ENCODE results near the gene RASAL2.

RASAL2 gene

DNA sequence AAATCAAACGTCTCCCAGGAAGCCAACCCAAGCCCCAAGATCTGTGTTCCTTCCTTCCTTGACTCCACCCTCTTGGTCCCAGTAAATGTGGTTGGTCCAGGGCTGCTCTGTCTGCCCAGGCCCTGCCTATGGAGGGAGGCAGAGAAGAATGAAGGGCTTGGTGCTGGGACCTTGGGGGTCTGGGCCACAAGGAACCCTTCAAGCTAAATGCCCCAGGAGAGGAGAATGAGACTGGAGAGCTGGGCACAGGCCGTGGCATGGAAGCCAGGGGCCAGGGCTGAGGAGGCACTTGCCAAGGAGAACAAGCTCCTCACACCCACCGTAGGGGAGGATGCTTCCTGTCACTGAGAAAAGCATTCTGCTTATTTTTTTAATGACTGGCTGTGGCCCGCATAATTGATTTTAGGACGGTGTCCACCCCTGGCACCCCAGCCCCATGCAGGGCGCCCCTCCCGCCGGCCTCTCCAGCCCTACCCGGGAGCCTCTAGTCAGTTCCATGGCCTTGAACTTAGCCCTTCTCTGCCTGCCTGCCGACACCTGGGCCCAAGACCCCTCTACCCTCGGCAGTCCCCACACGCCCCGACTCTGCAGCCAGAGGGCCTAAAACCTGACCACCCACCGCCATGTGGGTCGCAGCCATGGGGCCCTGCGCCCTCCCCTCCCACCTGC lies 402.0 kb downstream of the RASAL2 start:
- Histone ChIP-seq H3K36me3 (no peaks in the 10 kb centered on the region), H3K27ac (no peak overlapping the region), H3K4me3 (ENCODE audit: low read depth in 1 of 2, low read length in 1 of 2) (no peak overlapping the region), H3K27me3 (no peaks in the 10 kb centered on the region), H3K9me3 (no peaks in the 10 kb centered on the region), H3K4me1 (ENCODE audit: control insufficient read depth in 1 of 2, insufficient read depth in 1 of 2, low read depth in 1 of 2, low read length in 1 of 2) (no peaks in the 10 kb centered on the region)
- TF ChIP-seq, protein P1, sequence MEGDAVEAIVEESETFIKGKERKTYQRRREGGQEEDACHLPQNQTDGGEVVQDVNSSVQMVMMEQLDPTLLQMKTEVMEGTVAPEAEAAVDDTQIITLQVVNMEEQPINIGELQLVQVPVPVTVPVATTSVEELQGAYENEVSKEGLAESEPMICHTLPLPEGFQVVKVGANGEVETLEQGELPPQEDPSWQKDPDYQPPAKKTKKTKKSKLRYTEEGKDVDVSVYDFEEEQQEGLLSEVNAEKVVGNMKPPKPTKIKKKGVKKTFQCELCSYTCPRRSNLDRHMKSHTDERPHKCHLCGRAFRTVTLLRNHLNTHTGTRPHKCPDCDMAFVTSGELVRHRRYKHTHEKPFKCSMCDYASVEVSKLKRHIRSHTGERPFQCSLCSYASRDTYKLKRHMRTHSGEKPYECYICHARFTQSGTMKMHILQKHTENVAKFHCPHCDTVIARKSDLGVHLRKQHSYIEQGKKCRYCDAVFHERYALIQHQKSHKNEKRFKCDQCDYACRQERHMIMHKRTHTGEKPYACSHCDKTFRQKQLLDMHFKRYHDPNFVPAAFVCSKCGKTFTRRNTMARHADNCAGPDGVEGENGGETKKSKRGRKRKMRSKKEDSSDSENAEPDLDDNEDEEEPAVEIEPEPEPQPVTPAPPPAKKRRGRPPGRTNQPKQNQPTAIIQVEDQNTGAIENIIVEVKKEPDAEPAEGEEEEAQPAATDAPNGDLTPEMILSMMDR (IDR thresholded peaks at IDR 0.05), result no peak

DNA sequence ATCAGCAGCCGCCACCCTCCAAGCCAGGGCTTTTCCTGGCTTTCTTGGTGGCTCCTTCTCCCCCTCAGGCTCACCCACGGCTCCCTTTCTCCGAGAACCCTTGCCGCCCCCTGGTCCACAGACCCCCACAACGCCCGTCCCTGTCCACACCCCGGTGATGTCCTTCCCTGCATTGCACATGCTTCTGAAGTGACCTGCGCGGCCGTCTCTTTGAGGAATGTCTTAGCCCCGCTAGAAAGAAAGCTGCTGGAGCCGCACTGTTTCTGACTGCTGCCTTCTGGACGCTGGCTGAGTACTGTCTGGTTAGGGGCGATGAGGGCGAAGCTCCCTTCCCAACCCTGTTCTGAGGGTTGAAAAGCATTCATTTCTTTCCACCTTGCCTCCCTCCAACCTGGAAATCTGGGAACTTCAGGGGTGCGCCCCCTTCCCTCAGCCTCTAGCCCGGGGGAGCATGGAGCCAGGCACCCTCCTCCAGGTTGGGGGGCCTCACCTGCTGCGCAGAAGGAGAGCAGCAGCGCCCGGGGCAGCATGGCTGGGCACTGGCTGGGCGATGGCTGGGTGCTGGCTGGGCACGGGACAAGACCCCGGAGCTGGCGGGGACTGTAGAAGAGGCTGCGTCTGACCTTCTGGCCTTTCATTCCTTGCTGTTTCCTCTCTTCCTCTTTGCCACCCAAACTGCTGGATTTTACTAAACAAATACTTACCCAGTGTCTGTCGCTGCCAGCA lies 402.7 kb downstream of the RASAL2 start, which contains the start of gene CLEC20A:
Gene CLEC20A, minus strand, starts transcription at position 555 of the 726 bp plus-strand sequence. Its CDS starts 25 bp downstream, at position 530.
- Histone ChIP-seq H3K27ac (no peak within 1 kb of the TSS), H3K36me3 (no peaks in the 10 kb centered on the region), H3K4me3 (ENCODE audit: low read depth in 1 of 2, low read length in 1 of 2) (no peak within 1 kb of the TSS), H3K4me1 (ENCODE audit: control insufficient read depth in 1 of 2, insufficient read depth in 1 of 2, low read depth in 1 of 2, low read length in 1 of 2) (no peaks in the 10 kb centered on the region), H3K27me3 (no peaks in the 10 kb centered on the region), H3K9me3 (no peaks in the 10 kb centered on the region)
- TF ChIP-seq, protein P1 (IDR thresholded peaks at IDR 0.05), result no peak

DNA sequence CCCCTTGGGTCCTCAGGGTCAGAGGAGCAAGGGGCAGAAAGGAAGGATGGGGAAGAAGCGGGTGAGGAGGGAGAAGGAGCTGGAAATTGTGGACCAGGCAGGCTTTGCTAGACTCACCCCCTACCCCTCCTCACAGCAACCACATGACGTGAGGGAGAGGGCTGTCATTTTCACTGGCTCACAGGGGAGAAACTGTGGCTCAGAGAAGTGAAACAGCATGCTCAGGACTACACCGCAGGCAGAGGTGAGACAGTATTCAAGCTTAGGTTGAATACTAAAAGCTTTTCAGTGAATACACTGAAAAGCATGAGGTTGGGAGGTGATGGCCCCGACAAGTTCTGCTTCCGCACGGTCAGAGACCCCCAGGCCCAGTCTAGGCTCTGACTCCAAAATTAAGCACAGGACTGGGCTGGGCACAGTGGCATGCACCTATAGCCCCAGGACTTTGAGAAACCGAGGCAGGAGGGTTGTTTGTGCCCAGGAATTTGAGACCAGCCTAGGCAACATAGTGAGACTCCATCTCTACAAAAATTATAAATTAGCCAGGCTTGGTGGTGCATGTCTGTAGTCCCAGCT lies 404.1 kb downstream of the RASAL2 start:
- no peaks in the 10 kb centered on the region for H3K9me3 ChIP-seq
- H3K36me3 ChIP-seq, result no peaks in the 10 kb centered on the region
- H3K27me3 ChIP-seq, result no peaks in the 10 kb centered on the region
- H3K27ac ChIP-seq, result no peak overlapping the region
- TF ChIP-seq, protein P1 (IDR thresholded peaks at IDR 0.05), result no peak
- H3K4me1 ChIP-seq (ENCODE audit: control insufficient read depth in 1 of 2, insufficient read depth in 1 of 2, low read depth in 1 of 2, low read length in 1 of 2), result no peaks in the 10 kb centered on the region
- no peak overlapping the region for H3K4me3 ChIP-seq (ENCODE audit: low read depth in 1 of 2, low read length in 1 of 2)

DNA sequence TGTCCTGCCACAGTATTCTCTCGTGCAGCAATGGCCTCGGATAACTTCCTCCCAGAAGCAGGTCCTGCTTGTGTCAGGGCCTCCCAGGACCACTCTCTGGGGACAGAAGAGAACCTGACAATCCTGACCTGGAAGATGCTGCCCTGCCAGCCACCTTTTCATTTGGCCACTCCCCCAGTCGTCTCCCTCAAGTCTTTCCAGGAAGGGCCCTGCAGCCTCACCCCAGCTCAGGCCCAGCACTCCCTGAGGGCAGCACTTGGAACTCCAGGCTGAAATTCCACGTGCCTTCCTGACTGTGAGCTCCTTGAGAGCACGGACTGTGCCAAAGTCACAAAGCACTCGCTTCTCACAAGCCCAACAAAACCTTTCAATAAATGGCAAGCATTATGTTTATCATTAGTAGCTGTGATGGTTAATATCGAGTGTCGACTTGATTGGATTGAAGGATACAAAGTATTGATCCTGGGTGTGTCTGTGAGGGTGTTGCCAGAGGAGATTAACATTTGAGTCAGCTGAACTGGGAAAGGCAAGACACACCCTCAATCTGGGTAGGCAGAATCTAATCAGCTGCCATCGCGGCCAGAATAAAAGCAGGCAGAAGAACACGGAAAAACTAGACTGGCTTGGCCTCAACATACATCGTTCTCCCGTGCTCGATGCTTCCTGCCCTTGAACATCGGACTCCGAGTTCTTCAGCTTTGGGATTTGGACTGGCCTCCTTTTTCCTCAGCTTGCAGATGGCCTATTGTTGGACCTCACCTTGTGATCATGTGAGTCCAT lies 405.2 kb downstream of the RASAL2 start:
- Histone ChIP-seq H3K4me3 (ENCODE audit: low read depth in 1 of 2, low read length in 1 of 2) (no peak overlapping the region), H3K36me3 (no peaks in the 10 kb centered on the region), H3K27me3 (no peaks in the 10 kb centered on the region), H3K27ac (no peak overlapping the region), H3K4me1 (ENCODE audit: control insufficient read depth in 1 of 2, insufficient read depth in 1 of 2, low read depth in 1 of 2, low read length in 1 of 2) (no peaks in the 10 kb centered on the region), H3K9me3 (no peaks in the 10 kb centered on the region)
- TF ChIP-seq, protein P1 (IDR thresholded peaks at IDR 0.05), result no peak

DNA sequence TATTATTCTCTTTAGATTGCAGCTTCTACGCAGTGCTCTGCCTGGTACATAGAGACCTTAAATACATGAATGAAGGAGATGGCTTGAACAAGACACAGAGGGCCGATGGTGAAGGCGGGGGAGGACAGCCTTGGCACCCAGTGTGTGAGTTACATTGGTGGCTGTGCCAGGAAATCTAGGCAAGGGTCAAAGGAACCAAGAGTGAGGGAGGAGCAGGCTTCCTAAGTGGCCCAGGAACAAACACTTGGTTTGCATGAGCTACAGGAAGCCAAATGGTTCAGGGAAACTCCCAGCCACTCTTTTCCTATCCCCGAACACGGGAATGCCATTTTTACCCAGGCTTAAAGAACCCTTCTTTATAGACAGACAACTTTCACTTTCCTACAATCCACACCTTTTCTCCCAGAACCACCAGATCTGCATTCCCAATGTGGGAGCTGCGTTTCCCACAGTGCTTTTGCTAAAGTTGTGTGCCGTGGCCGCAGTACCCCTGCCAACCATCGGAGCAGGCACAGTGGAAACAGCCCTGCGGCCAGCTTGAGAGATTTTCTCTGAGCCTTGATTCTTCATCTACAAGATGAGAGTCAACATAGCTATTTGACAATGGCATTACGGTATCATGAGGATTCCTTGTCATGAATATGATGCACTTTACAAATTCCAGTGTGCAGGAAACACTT lies 406.3 kb downstream of the RASAL2 start:
- Histone ChIP-seq H3K9me3 (no peaks in the 10 kb centered on the region), H3K27ac (no peak overlapping the region), H3K27me3 (no peaks in the 10 kb centered on the region), H3K4me3 (ENCODE audit: low read depth in 1 of 2, low read length in 1 of 2) (no peak overlapping the region), H3K4me1 (ENCODE audit: control insufficient read depth in 1 of 2, insufficient read depth in 1 of 2, low read depth in 1 of 2, low read length in 1 of 2) (no peaks in the 10 kb centered on the region), H3K36me3 (no peaks in the 10 kb centered on the region)
- TF ChIP-seq, protein P1 (IDR thresholded peaks at IDR 0.05), result no peak

Data from neutrophil (primary cell).